DLD1 (cell line): ENCODE measurements around the gene IQCM.

Source experiments
- in situ Hi-C: cut with HindIII; loops from 2 replicates; pipeline ENCODE4 v1.10.0; 2017; ENCODE audit warnings: low sequenced_read_pairs

IQCM gene

DNA sequence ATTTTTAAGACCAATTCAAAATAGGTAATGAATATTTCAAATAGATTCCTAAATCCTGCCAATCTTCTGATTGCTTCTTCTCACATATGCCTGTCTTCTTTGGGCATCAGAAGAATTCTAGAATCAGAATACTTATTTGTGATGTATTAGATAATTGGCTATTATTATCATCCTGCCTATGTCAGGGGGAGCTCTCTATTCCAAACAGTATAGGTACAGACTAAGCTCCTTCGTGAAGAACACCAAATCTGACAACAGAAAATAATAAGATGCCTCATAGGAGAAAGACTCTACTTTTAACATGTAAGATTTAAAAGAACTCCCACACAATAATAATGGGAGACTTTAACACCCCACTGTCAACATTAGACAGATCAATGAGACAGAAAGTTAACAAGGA is at the start of gene IQCM:
TSS of gene IQCM (minus strand) at position 101 of the 400 bp plus-strand sequence. CDS start 73,152 bp downstream, outside the sequence.
- in situ Hi-C loops, result no loop called here

DNA sequence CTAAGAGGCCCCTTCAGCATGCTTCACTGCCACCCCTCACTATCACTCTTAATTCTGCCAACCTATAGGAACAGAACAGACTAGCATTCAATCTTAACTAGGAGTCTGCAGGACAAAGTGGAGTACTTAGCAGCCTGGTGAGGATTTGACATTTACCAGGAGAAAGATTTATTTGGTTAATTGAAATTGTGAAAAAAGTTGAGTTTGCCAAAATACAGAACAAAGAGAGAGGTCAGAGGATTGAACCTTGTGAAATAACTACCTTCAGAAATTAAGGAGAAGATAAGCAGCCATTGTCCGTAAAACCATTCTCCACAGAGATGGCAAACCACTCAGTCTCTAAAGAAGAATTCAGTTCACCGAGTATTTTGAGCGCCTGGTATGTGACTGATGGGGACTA is 41.8 kb upstream of the IQCM start:
- in situ Hi-C loops, result no loop called here

- in situ Hi-C loops, result no loop called here
Observed at GRCh38 chr4:149845743-149846142, 30.1 kb upstream of the IQCM start.

DNA sequence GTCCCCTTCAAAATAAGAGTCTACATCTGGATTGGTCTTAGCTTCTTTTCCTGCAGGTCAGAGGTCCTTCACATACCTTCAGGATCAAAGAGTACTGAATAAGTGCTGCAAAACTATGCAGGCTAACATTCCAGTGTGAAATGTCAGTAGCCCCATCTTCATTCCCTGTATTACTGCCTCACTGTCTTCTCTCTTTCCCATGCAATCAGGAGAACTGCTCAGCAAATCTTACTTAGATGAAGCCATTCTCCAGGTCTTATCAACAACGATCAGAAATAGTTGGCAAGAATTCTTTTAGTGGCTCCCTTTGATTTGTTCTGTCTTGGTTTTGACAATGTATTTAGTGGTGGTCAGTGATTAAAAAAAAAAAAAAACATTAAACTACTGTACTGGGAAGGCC is 26.0 kb upstream of the IQCM start:
- in situ Hi-C loops, result no loop called here

DNA sequence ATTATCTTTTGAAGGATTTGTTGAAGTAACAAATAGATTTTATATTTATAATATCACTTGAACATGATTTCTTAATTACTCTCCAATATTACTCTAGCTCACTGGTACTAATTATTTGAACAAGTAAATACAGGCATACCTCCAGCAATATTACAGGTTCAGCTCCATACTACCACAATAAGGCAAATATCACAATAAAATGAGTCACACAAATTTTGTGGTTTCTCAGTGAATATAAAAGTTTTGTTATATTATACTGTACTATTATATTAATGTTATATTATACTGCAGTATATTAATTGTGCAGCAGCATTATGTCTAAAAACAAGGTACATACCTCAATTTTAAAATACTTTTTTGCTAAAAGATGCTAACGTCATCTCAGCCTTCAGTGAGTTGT is 22.4 kb upstream of the IQCM start:
- in situ Hi-C loops, result no loop called here

DNA sequence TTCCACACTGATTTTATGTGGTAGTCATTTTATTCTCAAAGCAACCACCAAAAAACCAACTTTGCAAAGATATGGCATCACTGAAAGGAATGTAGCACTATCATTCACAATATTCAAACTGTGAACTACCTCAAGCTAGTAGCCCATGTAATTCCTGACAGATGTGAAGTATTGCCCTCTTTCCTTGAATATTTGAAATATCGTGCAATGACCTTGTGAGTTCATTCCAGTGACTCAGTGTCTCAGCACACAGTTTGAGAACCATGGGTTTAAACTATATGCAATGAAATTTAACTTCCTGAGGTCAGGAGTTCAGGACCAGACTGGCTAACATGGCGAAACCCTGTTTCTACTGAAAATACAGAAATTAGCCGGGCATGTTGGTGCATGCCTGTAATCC is 20.9 kb upstream of the IQCM start:
- in situ Hi-C loops, result no loop called here

DNA sequence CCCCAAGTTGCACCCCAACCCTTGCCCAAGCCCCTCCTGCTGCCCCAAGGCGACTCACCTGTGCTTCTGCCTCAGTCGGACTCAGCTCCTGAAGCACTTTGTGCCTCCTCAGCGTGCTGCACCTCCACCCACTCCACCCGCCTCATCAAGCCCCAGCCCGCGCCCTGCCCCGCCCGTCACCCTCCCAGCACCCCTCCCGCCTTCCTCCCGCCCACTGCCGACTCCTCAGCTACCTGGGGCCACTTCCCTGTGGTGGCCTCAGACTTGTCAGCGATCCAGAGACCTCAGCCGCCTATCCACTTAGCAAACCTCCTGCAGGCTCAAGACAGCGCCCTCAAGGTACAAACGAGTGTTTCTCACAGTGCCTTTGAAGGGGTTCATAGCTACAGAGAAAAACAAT is 19.6 kb upstream of the IQCM start:
- in situ Hi-C loops, result no loop called here

DNA sequence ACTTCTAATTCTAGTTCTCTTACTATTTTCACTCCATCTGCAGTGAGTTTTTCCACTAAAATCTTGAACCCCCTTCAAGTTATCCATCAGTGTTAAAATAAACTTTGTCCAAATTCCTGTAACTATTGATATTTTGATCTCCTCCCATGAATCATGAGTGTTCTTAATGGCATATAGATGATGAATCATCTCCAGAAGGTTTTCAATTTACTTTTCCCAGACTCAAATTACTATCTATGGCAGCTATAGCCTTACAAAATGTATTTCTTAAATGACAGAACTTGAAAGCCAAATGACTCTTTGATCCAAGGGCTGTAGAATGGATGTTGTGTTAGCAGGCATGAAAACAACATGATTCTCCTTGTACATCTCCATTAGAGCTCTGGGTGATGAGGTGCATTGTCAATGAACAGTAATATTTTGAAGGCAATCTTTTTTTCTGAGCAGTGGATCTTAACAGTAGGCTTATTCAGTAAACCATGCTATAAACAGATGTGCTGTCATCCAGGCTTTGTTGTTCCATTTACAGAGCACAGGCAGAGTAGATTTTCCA is 16.1 kb upstream of the IQCM start:
- in situ Hi-C loops, result no loop called here

DNA sequence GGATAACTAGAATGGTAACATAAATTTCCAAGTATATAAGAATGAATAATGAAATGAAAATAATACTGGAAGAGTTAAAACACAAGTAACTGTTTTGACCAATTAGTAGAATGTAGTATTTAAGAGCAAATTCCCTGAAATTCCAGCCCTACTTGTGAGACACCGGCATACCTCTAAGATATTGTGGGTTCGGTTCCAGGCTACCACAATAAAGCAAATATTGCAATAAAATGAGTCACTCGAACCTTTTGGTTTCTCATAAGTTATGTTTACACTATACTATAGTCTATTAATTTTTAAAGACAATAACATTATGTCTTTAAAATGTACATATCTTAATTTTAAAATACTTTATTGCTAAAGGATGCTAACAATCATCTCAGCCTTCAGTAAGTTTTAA is 15.2 kb upstream of the IQCM start:
- in situ Hi-C loops, result no loop called here

- in situ Hi-C loops, result no loop called here
Observed at GRCh38 chr4:149825336-149825735, 9.7 kb upstream of the IQCM start.

GRCh38 chr4:149823769-149824221 is 8.2 kb upstream of the IQCM start:
- in situ Hi-C loops, result no loop called here

DNA sequence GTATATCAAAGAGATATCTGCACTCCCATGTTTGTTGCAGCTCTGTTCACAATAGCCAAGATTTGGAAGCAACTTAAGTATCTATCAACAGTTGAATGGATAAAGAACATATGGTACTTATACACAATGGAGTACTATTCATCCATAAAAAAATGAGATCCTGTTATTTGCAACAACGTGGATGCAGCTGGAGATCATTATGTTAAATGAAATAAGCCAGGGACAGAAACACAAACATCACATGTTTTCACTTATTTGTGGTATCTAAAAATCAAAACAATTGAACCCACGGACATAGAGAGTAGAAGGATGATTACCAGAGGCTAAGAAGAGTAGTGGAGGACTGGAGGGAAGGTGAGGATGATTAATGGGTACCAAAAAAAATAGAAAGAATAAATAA is 14.2 kb downstream of the IQCM start:
- in situ Hi-C loops, result no loop called here

DNA sequence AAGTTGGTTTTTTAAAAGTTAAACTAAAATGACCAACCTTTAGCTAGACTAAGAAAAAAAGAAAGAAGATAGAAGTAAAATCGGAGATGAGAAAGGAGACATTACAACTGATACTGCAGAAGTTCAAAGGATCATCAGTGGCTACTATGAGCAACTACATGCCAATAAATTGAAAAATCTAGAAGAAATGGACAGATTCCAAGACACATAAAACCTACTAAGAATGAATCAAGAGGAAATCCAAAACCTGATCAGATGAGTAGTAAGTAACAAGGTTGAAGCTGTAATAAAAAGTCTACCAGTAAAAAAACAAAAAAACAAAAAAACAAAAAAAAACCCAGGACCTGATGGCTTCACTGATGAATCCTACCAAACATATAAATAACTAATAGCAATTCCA is 16.1 kb downstream of the IQCM start:
- in situ Hi-C loops, result no loop called here

- in situ Hi-C loops, result no loop called here
Observed at GRCh38 chr4:149796381-149796780, 19.3 kb downstream of the IQCM start.

DNA sequence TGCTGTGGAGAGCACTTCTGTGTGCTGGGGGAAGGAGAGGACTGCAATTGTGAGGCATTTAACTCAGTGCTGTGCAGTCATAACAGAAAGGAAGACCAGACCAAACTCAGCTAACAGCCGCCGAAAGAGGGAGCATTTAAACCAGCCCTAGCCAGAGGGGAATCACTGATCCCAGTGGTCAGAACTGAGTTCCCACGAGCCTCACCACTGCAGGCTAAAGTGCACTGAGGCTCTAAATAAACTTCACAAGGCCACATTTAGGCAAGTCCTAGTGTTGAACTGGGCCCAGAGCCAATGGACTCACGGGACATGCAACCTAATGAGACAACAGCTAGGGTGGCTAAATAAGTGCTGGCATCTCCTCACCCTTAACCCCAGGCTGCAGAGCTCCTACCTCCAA is 20.4 kb downstream of the IQCM start:
- in situ Hi-C loops, result no loop called here

DNA sequence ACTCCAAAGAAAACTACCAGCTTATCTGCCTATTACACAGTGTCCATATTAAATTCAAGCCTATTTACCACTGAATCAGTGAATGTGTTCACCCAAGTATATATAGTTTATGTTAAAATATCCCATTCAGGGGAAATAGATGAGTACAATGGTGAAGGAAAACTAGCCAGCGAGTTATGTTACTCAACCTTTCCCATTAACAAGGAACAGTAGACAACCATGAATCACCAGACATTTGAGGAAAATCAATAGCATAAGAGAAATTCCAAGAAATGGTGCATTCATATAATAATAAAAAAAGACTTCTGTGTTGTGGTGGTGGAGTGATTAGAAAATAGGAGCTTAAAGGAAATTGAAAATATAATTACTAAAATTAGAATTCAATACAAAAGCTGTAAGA is 21.3 kb downstream of the IQCM start:
- in situ Hi-C loops, result no loop called here

DNA sequence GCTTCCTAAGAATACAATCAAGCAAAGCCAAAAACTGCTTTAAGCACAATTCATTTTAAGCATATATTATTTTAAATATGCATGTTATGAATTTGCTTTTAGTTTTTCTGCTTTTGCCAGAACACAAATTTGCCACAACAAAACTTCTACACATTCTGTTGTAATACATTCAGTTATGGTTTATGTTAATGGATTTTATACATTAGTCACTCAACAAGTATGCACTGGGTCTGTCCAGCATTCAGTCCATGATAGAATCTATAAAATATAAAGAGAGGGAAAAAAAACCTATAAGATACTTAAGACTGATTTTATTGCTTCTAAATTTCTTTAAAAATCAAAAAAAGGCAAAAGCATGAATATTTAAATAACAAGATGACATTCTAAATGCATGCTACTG is 22.2 kb downstream of the IQCM start:
- in situ Hi-C loops, result no loop called here

DNA sequence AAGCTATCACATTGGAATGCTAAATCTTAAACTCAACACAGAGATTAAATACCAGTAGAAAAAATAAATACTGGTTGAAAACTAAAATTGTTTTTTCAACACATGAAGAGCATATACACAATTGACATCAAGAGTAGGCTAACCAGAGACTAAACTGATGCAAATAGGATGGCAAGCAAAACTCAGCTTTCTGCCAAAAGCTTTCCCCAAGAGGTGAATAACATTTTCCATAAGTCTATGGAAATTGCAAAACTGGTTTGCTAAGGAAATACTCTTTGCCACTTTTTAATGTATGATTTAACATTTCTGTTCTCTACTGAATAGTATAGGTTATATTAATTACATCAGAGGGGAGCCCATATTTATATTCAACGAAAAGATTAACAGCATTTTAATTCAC is 23.8 kb downstream of the IQCM start:
- in situ Hi-C loops, result no loop called here

DNA sequence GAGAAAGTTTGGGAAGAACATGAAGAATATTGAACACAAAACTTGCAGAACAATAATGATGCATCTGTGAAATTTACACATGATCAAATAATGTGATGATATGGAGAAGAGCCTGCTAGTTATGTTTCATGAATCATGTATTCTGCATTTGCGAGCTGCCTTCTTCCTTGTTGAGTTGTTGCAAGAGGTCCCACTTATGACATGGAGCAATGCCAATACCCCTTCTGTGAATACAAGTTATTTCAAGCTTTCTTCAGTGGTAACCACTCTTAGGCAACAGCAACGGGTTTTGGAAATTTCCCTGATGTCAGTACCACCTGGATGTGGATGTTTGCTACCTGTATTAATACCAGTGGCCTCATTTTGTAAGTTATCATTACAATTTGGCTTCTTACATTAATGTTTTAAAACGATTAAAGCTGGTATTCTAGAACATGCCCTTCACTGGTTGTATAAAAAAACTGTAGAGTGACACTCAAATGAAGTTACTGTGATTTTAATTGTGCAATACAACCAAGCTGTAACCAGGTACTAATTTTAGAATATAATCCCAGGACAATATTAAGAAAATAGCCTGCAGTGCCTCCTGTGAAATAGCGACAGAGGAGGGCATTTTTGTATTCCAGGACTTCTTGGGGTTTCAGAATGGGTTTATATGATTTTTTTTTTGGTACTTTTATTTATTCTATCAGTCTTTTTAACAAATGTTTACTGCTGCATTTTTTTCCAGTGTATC is 25.3 kb downstream of the IQCM start:
- in situ Hi-C loops, result no loop called here

- in situ Hi-C loops, result no loop called here
Observed at GRCh38 chr4:149788300-149788699, 27.3 kb downstream of the IQCM start.

GRCh38 chr4:149785696-149786431 is 29.8 kb downstream of the IQCM start:
- in situ Hi-C loops, result no loop called here

DNA sequence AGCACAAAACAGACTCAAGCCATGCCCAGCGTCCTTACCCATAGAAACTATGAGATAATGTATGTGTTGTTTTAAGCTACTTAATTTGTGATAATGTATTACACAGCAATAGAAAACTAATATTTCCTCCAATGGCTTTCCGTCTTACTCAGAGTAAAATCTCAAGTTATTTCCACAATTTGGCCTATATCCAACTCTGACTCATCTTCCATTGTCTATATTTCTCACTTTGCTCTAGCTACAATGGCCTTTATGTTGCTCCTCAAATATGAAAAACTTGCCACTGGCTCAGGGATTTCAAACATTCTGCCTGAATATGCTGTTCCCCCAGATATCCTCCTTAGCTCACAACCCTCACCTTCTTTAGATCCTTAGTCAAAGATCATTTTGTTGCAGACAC is 31.6 kb downstream of the IQCM start:
- in situ Hi-C loops, result no loop called here
